NCI-H1436 treated with DMSO at 0.1 percent for 48 hours (cell line): Measurements from ENCODE around the gene GBP5.
"Not testable (repeated sequence)": the region's sequence is repeated elsewhere in the genome, so short reads cannot be mapped to it uniquely, and the experiment has no call there.

Experiments used
- DNase-seq: peaks from one replicate; lab custom pipeline; 2025; lab: John Stamatoyannopoulos, UW

The GBP5 gene

DNA sequence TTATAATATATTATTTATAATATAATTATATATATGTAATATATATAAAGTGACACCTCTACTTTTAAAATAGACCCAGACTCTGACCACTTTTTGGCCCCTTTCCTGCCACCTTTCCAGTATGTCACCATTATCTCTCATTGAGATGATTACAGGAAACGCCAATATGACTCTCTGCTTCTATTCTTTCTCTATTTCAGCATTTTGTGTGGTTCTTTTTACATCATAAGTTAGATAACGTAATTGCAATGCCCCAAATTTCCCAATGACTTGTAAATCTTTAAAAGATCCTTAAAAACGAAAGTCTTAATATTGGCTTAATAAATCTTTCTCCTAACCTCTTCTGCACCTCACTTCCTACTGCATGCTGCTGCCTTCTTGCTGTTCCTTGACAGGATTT is 8.1 kb upstream of the GBP5 start:
- no peak for DNase-seq

- no peak for DNase-seq
These were observed 6.4 kb upstream of the GBP5 start for GRCh38 chr1:89279011-89279466.

DNA sequence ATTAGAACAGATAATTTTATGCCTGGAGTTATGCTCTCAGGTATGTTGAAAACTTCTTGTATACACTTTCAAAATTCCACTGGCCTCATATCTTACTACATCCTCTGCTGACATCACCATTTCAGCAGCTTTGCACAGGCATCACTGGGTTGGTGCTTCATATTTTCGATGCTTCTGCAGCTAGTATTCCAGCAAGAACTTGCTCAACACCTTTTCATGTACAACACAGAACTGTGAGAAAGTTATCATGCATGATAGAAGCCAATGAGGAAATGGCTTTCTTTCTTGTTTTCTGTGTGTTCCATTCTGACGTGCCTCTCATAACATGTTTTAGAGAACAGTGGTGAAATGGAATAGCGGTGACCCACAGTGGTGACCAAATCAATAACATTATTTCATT is 5.1 kb upstream of the GBP5 start:
- no peak for DNase-seq

DNA sequence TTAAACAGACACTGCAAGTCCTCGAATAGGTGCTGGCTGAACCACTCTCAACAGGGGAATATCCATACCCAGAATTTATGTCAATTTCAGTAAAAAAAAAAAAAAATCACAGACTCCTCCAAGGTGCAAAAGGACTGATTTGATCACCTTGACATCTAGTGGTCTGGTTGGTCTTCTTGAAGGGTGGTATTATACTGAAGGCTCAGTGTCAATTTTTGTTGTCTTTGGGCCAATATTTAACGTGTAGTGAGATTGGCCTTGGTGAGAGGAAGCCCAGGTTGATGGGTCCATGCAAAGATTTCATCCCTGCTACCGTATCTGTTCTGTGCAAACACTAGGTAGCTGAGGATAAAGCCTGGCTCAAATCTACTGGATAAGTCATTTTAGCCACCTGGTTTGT is 4.0 kb upstream of the GBP5 start:
- no peak for DNase-seq

DNA sequence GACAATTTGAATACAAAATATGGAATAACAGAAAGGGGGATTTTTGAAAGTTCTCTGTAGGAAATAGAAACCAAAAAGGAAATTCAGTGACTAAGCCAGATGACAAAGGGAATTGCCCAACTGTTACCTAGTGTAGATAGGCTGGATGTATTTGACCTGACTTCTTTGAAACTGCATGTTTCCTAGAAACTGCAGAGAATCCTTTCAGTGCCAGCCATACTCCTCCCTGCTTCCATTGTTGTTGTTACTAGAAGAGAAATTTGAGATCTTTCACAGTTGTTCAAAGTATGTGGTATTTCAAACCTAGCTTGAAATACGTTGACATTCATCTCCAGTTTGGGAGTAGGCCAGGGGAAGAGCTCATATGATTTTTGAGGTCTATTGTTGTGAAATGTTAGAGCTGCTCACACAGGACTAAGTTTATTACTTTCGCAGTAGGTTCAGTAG is 1.8 kb upstream of the GBP5 start:
- no peak for DNase-seq

DNA sequence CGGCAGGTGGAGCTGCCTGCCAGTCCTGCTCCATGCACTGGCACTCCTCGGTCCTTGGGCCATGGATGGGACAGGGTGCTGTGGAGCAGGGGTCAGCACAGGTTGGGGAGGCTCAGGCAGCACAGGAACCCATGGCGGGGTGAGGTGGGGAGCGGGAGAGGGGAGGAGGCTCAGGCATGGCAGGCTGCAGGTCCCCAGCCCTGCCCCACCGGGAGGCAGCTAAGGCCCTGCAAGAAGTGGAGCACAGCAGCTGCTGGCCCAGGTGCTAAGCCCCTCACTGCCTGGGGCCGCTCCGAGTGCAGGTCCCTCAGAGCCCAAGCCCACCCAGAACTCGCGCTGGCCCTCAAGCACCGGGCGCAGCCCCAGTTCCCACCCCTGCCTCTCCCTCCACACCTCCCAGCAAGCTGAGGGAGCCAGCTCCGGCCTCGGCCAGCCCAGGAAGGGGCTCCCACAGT is 691 bp upstream of the GBP5 start:
- no peak for DNase-seq

DNA sequence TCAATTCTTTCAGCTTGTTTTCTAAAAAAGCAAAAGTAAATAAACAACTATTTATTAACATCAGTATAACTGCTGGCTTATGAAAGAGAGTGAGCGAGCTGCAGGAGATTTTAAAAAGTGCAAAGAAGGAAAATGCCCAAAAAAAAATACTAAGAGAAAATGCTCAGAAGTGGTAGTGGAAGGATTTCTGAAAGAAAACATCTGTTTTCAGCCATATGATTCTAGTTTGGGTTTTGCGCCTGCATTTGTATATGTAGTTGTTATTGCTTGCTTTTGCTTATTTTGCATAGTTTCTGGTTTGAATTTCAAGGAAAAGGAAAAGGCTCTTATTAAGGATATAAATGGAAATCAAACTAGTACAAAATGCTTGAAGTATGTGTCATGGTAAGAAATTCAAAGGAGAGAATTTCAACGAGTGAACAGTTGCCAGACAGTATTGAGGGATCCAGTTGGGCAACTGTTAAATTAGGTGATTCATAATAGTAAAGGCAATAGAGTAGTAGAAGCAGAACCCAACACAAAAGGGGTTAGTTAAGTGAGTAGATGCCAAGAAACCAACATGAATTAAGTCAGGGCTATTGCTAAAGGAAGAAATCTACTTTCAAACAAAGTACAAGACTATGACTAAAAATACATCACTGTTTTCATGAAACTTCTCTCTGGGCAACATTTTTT is 1.2 kb downstream of the GBP5 start:
- no peak for DNase-seq

DNA sequence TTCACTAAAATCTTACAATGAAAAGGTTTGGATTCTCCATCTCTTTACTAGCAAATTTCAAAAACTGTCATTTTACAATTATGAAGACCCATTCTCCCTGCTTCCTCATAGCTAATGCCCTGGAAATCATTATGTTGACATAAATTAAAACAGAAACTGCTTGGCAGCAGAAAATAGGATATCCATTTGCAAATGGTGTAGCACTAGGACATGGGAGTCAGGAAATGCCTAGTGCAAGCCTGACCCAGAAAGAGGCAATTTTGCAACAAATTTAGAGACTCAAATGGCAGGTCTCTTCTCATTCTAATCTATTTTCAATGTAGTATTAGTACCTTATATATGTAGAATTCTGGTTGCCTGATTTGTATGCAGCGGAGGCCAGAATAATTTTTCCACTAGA is 2.2 kb downstream of the GBP5 start:
- DNase-seq, result no peak

- no peak for DNase-seq
These were observed 3.4 kb downstream of the GBP5 start for GRCh38 chr1:89269277-89269676.

GRCh38 chr1:89262643-89263042 is 10.0 kb downstream of the GBP5 start:
- DNase-seq, result no peak

DNA sequence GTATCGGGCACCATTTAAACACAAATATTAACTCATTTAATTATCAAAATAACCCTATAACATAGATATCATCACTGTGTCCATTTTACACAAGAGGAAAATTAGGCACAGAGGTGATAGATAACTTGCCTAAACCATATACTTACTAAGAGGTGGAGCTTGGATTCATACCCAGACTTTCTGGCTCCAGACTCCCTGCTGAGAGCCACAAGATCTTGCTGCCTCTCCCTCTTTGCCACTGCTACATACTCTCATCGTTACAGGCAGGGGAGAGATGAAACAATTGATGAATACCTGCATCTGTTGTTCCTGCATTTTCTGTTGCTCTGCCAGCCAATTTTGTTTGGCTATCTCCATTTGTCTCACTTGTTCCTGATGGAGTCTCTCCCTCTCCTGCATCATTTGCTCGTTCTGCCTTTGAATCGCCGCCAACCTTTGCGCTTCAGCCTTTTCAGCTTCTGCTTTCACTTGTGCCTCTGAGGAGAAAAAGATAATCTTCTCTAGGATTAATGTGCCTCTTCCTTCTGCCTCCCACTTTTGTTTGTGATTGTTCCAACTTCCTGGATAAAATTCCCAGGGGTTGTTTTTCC is 10.6 kb downstream of the GBP5 start:
- no peak for DNase-seq

DNA sequence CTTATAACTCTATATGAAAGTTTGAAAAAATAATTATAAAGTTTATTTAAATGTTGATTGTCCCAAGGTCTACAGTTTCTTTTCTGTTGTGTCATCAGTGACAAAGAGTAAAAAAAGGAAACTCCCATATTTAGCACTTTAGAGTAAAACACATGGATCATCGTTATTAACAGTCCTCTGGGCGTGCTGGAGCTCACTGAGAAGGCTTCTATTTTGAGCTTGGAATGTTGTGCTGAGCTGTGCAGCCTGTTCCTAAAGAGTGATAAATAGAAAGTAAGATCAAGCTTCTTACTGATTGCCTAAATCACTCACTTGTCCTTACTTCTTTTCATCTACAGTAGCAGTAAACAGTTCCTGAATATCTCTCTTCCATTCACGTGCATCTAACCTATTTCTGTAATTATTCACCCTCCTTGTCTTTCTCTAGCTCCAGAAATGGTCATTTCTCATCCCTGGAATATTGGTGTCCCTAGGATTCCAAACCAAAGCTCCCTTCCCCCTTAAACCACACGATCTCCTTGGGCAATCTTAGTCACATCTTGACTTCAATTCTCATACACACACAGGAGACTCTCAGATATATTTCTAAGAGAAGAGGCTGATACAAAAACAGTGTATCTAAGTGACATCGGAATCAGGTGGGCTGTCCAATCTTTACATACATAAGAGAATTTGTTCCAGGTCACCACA is 11.9 kb downstream of the GBP5 start:
- no peak for DNase-seq

DNA sequence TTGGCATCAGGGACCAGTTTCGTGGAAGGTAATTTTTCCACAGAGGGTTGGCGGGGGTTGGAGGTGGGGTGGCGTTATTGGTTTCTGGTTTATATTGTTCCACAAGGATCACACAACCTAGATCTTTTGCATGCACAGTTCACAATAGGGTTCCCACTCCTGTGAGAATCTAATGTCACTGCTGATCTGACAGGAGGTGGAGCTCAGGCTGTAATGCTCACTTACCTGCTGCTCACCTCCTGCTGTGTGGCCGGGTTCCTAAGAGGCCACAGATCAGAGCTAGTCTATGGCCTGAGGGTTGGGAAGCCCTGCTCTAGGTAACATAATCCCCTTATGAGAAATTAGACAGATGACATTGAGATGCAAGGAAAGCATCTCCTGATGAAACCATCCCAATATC is 12.6 kb downstream of the GBP5 start:
- DNase-seq, result no peak

GRCh38 chr1:89259283-89259971 is 13.2 kb downstream of the GBP5 start:
- no peak for DNase-seq

- DNase-seq, result no peak
These were observed 15.6 kb downstream of the GBP5 start for GRCh38 chr1:89257041-89257440.

DNA sequence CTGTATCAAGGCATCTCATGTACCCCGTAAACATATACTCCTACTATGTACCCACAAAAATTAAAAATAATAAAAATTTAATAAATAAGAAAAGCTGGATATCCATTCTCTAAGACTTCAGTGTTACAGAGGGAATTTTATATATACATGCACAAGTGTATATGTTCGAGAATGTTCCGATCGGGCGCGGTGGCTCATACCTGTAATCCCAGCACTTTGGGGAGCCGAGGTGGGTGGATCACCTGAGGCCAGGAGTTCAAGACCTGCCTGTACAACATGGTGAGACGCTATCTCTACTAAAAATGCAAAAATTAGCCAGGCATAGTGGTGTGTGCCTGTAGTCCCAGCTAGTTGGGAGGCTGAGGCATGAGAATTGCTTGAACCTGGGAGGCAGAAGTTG is 17.1 kb downstream of the GBP5 start:
- DNase-seq, result not testable (repeated sequence)

- no peak for DNase-seq
These were observed 17.9 kb downstream of the GBP5 start for GRCh38 chr1:89254658-89255287.

DNA sequence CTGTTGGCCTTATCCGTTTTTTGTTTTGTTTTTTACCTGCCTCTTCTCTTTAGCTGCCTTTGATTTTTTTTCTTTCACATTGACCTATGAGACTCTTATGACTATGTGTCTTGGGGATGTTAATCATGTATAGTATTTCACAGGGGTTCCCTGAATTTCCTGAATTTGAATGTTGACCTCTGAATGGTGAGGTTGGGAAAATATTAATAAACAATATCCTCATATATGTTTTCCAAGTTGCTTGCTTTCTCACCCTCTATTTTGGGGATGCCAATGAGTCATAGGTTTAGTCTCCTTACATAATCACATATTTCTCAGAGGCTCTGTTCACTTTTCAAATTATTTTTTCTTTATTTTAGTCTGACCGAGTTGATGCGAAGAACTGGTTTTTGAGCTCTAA is 29.6 kb downstream of the GBP5 start:
- no peak for DNase-seq
